ENCODE results near the gene APPBP2.

- TF ChIP-seq, protein P1, sequence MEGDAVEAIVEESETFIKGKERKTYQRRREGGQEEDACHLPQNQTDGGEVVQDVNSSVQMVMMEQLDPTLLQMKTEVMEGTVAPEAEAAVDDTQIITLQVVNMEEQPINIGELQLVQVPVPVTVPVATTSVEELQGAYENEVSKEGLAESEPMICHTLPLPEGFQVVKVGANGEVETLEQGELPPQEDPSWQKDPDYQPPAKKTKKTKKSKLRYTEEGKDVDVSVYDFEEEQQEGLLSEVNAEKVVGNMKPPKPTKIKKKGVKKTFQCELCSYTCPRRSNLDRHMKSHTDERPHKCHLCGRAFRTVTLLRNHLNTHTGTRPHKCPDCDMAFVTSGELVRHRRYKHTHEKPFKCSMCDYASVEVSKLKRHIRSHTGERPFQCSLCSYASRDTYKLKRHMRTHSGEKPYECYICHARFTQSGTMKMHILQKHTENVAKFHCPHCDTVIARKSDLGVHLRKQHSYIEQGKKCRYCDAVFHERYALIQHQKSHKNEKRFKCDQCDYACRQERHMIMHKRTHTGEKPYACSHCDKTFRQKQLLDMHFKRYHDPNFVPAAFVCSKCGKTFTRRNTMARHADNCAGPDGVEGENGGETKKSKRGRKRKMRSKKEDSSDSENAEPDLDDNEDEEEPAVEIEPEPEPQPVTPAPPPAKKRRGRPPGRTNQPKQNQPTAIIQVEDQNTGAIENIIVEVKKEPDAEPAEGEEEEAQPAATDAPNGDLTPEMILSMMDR (conservative IDR thresholded peaks at IDR 0.05; ENCODE audit: low read depth, low read length): no peak
- TF ChIP-seq EZH2 (IDR thresholded peaks at IDR 0.05; ENCODE audit: borderline replicate concordance, low read depth, low read length, poor library complexity, severe bottlenecking): no peak
Observed at GRCh38 chr17:60540460-60540859, 14.4 kb upstream of the APPBP2 start.
